ENCODE measurements around the gene ARHGEF1.

DNA sequence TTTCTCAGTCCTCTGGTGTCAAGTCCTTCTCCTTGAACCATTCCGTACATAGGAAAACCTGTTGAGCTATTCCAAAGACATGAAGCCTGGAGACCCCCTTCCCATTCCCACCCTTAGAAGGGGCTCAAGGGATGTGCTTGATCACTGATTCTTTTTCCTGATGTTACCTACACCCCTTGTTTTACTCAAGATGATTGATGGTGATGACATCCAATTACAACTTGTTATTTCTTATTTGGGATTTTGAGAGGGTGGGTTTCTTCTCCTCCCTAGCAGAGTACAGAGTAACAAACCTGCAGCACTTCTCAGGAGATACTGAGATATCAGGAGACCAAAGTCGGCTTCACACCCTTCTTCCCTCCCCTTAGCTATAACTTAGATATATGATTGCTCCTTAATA, 29.6 kb upstream of the ARHGEF1 start:
- TF ChIP-seq, protein P1, sequence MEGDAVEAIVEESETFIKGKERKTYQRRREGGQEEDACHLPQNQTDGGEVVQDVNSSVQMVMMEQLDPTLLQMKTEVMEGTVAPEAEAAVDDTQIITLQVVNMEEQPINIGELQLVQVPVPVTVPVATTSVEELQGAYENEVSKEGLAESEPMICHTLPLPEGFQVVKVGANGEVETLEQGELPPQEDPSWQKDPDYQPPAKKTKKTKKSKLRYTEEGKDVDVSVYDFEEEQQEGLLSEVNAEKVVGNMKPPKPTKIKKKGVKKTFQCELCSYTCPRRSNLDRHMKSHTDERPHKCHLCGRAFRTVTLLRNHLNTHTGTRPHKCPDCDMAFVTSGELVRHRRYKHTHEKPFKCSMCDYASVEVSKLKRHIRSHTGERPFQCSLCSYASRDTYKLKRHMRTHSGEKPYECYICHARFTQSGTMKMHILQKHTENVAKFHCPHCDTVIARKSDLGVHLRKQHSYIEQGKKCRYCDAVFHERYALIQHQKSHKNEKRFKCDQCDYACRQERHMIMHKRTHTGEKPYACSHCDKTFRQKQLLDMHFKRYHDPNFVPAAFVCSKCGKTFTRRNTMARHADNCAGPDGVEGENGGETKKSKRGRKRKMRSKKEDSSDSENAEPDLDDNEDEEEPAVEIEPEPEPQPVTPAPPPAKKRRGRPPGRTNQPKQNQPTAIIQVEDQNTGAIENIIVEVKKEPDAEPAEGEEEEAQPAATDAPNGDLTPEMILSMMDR (optimal IDR thresholded peaks at IDR 0.05 in 1 of 3, IDR thresholded peaks at IDR 0.05 in 1 of 3, conservative IDR thresholded peaks at IDR 0.05 in 1 of 3; ENCODE audit: extremely low read depth in 1 of 3, insufficient read depth in 2 of 3, low read length in 3 of 3): no peak
- TF ChIP-seq EZH2 (IDR thresholded peaks at IDR 0.05; ENCODE audit: low read length): no peak
